Colonic mucosa (tissue), 4 donors: ENCODE results near the gene HEXIM2. TPM values are rescaled to one million over a fixed set of nuclear protein-coding genes. Genes with fewer than 3 reads are reported as not detected.

Experiments
- DNase-seq: peaks from one replicate; pipeline ENCODE4 v3.0.0-alpha.2; 2020
- H3K27ac ChIP-seq: fragments of 200-600 bp; one replicate; pipeline ENCODE4 v1.8.0; 2021
- H3K27me3 ChIP-seq: fragments of 200-600 bp; one replicate; pipeline ENCODE4 v1.8.0; 2021
- H3K36me3 ChIP-seq: fragments of 200-600 bp; one replicate; pipeline ENCODE4 v1.8.0; 2021
- H3K4me1 ChIP-seq: fragments of 200-600 bp; one replicate; pipeline ENCODE4 v1.8.0; 2021; ENCODE audit warnings: mild to moderate bottlenecking
- H3K4me3 ChIP-seq: fragments of 200-600 bp; one replicate; pipeline ENCODE4 v1.8.0; 2021
- H3K9ac ChIP-seq, 2 donors: one replicate each; pipeline ENCODE4 v1.7.0; 2013; ENCODE audit warnings: control low read depth in 2 of 2, low read depth in 2 of 2, low read length in 2 of 2
- H3K9me3 ChIP-seq: fragments of 200-600 bp; one replicate; pipeline ENCODE4 v1.8.0; 2021
- CTCF ChIP-seq: fragments of 200-600 bp; IDR thresholded peaks from one replicate; pipeline ENCODE4 v1.8.0; 2022; ENCODE audit warnings: antibody characterized with exemption, mild to moderate bottlenecking
- intact Hi-C: fragments of 100-400 bp; cut with DNase I; formaldehyde crosslinking; loops from one replicate; pipeline ENCODE4 v1.14.1; 2022
- total RNA-seq, 2 donors: library from RNA; stranded (reverse); fragmentation: NEBNext Ultra II Directional in 1 of 2; extraction: Animal tissue kit (Norgen Biotek cat#: 25700) in 1 of 2; gene quantifications; one replicate each; pipeline ENCODE4 v1.2.1, GENCODE V29; 2021
- donor health status: healthy.
- donor health status: DM: no; HTN: no; CAD: no.
- donor health status: DM: no; HTN: no; CAD: no.

HEXIM2 gene
- total RNA-seq, 2 donors from 2014 or later = 7.2 to 8.1 TPM

DNA sequence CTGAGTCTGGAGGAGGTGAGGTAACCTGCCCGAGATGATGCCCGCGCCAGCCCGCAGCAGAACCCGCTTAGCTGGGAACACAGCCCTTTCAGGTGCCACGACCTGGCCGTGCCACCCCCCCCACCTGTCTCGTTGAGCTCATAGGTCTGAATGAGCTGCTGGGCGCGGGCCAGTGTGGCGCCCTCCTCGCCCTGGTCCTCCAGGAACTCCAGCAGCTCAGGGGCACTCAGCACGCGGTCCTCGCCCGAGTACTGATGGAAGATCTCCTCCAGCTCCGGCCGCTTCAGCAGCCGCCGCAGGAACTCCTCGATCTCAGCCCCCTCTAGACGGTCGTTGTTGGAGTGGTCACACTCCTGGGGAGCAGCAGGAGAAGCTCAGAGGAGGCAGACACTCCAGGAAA is 43.0 kb upstream of the HEXIM2 start:
- Histone ChIP-seq H3K9me3 (no peaks in the 10 kb centered on the region), H3K36me3 (no peaks in the 10 kb centered on the region), H3K27ac (no peak overlapping the region), H3K4me1 (peaks cover 12% of the 10 kb centered on the region), H3K9ac (no peak overlapping the region), H3K27me3 (no peaks in the 10 kb centered on the region), H3K4me3 (no peak overlapping the region)
- no peak for DNase-seq
- no peak for TF ChIP-seq CTCF
- intact Hi-C loops = no loop called here

GRCh38 chr17:45119964-45120363 is 41.7 kb upstream of the HEXIM2 start:
- H3K27ac ChIP-seq = no peak overlapping the region
- intact Hi-C loops = no loop called here
- H3K4me3 ChIP-seq = no peak overlapping the region
- H3K4me1 ChIP-seq = peaks cover 15% of the 10 kb centered on the region
- no peaks in the 10 kb centered on the region for H3K27me3 ChIP-seq
- no peak for TF ChIP-seq CTCF
- H3K9me3 ChIP-seq = no peaks in the 10 kb centered on the region
- no peak for DNase-seq
- no peak overlapping the region for H3K9ac ChIP-seq
- H3K36me3 ChIP-seq = no peaks in the 10 kb centered on the region

DNA sequence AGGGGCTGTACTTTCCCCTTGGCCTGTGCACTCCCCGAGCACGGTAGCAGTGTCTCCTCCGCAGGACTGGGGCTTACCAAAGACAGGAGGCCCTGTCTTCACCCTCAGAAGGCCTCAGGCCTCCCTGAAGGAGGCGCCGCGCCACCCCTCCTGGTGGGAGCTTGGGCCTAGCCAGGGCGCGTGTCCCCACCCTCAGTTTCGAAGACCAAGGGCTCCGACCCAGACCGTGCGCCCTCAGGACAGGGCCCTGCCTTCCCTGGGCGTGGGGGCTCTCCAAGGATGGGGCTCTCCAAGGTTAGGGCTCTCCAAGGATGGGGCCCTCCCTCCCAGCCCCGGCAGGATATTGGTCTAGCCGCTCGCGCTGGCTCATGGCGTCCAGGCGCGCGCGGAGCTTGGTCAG is 41.1 kb upstream of the HEXIM2 start:
- Histone ChIP-seq H3K36me3 (no peaks in the 10 kb centered on the region), H3K4me1 (peaks cover 15% of the 10 kb centered on the region), H3K4me3 (no peak overlapping the region), H3K27ac (no peak overlapping the region), H3K9me3 (no peaks in the 10 kb centered on the region), H3K9ac (no peak overlapping the region), H3K27me3 (no peaks in the 10 kb centered on the region)
- intact Hi-C loops = no loop called here
- no peak for TF ChIP-seq CTCF
- DNase-seq = no peak

DNA sequence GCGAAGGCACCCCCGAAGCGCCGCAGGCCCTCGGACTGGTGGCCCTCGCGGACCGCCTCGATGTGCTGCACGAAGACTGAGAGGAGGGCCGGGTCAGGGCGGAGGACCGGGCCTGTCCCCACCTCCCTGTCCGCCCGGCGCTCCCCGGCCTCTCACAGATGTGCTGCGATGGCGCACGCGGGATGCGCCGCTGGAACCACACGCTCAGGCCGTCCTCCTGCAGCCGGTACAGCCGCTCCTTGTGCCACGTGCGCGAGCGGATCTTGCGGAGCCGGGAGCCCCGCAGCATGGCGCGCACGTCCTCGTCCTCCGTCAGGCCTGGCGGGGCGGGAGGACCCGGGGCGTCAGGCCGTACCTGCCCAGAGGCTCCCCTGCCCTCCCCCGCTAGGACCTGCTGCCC is 40.6 kb upstream of the HEXIM2 start:
- Histone ChIP-seq H3K9me3 (no peaks in the 10 kb centered on the region), H3K4me1 (peaks cover 15% of the 10 kb centered on the region), H3K4me3 (no peak overlapping the region), H3K27ac (no peak overlapping the region), H3K9ac (no peak overlapping the region), H3K27me3 (no peaks in the 10 kb centered on the region), H3K36me3 (no peaks in the 10 kb centered on the region)
- DNase-seq = no peak
- no peak for TF ChIP-seq CTCF
- intact Hi-C loops = no loop called here

DNA sequence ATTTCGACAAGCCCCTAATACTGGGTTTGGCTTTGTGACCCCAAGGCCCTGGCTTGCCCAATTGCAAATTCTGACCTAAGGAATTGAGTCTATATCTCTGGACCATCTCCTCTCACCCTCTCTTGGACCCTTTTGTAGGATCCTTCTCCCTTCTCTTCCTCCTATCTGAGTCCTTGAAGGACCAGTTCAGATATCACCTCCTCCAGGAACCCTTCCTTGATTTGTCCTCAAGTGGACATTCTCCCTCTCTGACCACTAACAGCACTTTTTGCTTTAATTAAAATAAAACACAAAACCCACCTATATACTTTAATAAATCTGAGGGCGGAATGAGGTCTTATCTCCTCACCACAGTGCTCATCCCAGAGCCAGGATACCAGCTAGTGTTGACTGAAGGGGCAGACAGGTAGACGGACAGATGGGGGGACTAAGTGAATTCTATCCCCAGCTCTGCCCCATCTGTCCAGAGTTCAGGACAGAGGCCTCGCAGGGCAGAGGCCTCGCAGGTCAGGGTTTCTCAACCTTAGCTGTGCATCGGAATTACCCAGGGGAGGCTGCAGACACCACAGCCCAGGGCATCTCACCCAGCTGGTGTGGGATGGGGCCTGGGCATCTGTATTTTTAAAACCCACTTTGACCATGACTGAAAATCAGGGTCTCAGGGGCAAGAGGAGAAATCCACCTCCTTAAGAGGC is 38.5 kb upstream of the HEXIM2 start:
- H3K9ac ChIP-seq = peak overlapping the region in 1 of 2 donors; percentile 70

More for the DNA sequence above, 38.5 kb upstream of the HEXIM2 start:
- Histone ChIP-seq H3K9me3 (no peaks in the 10 kb centered on the region), H3K4me3 (no peak overlapping the region), H3K36me3 (no peaks in the 10 kb centered on the region), H3K27me3 (no peaks in the 10 kb centered on the region), H3K4me1 (peaks cover 20% of the 10 kb centered on the region), H3K27ac (peak overlapping the region; percentile 85)
- TF ChIP-seq CTCF = no peak
- intact Hi-C loops = no loop called here
- DNase-seq = no peak
